Measurements from ENCODE around the gene ARHGAP20.

DNA sequence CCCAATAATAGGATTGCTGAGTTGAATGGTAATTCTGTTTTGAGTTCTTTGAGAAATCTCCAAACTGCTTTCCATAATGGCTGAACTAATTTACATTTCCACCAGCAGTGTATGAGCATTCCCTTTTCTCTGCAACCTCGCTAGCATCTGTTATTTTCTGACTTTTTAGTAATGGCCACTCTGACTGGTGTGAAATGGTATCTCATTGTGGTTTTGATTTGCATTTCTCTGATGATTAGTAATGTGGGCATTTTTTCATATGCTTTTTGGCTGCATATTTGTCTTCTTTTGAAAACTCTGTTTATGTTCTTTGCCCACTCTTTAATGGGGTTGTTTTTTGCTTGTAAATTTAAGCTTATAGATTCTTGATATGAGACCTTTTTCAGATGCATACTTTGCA is 185.1 kb downstream of the ARHGAP20 start:
- TF ChIP-seq, protein P1, sequence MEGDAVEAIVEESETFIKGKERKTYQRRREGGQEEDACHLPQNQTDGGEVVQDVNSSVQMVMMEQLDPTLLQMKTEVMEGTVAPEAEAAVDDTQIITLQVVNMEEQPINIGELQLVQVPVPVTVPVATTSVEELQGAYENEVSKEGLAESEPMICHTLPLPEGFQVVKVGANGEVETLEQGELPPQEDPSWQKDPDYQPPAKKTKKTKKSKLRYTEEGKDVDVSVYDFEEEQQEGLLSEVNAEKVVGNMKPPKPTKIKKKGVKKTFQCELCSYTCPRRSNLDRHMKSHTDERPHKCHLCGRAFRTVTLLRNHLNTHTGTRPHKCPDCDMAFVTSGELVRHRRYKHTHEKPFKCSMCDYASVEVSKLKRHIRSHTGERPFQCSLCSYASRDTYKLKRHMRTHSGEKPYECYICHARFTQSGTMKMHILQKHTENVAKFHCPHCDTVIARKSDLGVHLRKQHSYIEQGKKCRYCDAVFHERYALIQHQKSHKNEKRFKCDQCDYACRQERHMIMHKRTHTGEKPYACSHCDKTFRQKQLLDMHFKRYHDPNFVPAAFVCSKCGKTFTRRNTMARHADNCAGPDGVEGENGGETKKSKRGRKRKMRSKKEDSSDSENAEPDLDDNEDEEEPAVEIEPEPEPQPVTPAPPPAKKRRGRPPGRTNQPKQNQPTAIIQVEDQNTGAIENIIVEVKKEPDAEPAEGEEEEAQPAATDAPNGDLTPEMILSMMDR (conservative IDR thresholded peaks at IDR 0.05; ENCODE audit: low read depth, low read length) = no peak
- TF ChIP-seq POLR2A (IDR thresholded peaks at IDR 0.05; ENCODE audit: low read depth, low read length) (no peak), RAD21 (IDR thresholded peaks at IDR 0.05; ENCODE audit: low read length) (no peak), RFX5 (IDR thresholded peaks at IDR 0.05; ENCODE audit: low read depth, low read length) (no peak), MAZ (IDR thresholded peaks at IDR 0.05; ENCODE audit: borderline replicate concordance, low read depth, low read length) (no peak), MXI1 (IDR thresholded peaks at IDR 0.05; ENCODE audit: borderline replicate concordance, low read depth, low read length) (no peak), BHLHE40 (IDR thresholded peaks at IDR 0.05; ENCODE audit: low read depth, low read length) (no peak), CHD1 (IDR thresholded peaks at IDR 0.05; ENCODE audit: low read depth, low read length) (no peak), RCOR1 (IDR thresholded peaks at IDR 0.05; ENCODE audit: insufficient replicate concordance, low read length) (no peak), CEBPB (IDR thresholded peaks at IDR 0.05; ENCODE audit: low read depth, low read length) (no peak), FOS (IDR thresholded peaks at IDR 0.05; ENCODE audit: low read depth, low read length) (no peak)
- TF ChIP-seq, protein P2, sequence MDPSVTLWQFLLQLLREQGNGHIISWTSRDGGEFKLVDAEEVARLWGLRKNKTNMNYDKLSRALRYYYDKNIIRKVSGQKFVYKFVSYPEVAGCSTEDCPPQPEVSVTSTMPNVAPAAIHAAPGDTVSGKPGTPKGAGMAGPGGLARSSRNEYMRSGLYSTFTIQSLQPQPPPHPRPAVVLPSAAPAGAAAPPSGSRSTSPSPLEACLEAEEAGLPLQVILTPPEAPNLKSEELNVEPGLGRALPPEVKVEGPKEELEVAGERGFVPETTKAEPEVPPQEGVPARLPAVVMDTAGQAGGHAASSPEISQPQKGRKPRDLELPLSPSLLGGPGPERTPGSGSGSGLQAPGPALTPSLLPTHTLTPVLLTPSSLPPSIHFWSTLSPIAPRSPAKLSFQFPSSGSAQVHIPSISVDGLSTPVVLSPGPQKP (IDR thresholded peaks at IDR 0.05; ENCODE audit: borderline replicate concordance, low read depth, low read length) = no peak
- TF ChIP-seq, protein P3, sequence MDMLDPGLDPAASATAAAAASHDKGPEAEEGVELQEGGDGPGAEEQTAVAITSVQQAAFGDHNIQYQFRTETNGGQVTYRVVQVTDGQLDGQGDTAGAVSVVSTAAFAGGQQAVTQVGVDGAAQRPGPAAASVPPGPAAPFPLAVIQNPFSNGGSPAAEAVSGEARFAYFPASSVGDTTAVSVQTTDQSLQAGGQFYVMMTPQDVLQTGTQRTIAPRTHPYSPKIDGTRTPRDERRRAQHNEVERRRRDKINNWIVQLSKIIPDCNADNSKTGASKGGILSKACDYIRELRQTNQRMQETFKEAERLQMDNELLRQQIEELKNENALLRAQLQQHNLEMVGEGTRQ (IDR thresholded peaks at IDR 0.05; ENCODE audit: low read depth, low read length) = no peak
